Choroid plexus epithelial cell (primary cell): ENCODE results near the gene CD58.
A peak's percentile ranks its signal among the peaks of the same experiment; 100 is the strongest.

Experiments used
- DNase-seq: peaks from one replicate; pipeline ENCODE4 v3.0.0-alpha.2; 2010; ENCODE audit warnings: low read depth
- H3K4me3 ChIP-seq: 2 replicates; pipeline ENCODE4 v1.5.1; 2011; ENCODE audit warnings: low read depth, mild to moderate bottlenecking, control low read depth, low read length, moderate library complexity
- CTCF ChIP-seq: conservative IDR thresholded peaks from 2 replicates; pipeline ENCODE4 v1.5.1; 2011; ENCODE audit warnings: low read depth, mild to moderate bottlenecking, control low read depth, inconsistent platforms, low read length, moderate library complexity

CD58 gene

DNA sequence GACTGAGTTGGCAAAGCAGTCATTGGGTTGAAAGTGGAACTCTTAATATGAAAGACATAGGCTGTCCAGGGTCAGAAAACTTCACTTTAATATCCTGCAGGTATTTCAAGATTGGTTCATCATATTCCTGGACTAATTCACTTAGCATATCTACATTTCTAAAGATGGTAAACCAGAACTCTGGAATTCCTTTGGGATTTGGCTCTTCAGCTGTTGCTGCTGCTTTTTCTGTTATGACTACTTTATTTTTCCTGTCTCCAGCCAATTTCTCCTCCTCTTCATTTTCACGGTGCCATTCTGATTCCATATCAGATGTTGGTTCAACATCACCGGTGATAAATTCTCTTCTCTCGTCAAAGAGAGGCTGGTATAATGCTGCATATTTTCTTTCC lies 37.4 kb downstream of the CD58 start:
- no peak for DNase-seq
- H3K4me3 ChIP-seq: no peak overlapping the region
- no peak for TF ChIP-seq CTCF

- no peak for DNase-seq
- H3K4me3 ChIP-seq: no peak overlapping the region
- no peak for TF ChIP-seq CTCF
Measured at GRCh38 chr1:116532671-116533428, 38.0 kb downstream of the CD58 start.

DNA sequence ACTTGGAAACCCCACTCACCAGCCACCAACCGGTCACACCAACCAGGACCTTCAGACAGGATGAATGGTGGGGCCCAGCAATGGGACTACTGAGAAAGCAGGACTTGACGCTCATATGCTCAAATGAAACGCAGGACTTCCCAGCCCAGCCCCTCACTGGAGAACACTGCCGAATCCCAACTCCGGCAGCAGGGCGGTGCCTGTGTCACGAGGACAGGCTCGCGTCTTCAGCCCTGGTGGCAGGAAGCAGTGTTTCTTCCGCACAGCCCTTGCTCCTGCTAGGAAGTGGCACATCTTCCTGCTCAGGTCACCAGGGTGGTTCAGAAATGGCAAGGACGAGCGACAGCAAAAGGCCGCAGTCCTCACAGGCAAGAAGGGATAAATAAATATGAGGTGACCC lies 38.9 kb downstream of the CD58 start:
- no peak overlapping the region for H3K4me3 ChIP-seq
- DNase-seq: no peak
- TF ChIP-seq CTCF: no peak

GRCh38 chr1:116529681-116530080 lies 41.1 kb downstream of the CD58 start:
- TF ChIP-seq CTCF: no peak
- no peak for DNase-seq

DNA sequence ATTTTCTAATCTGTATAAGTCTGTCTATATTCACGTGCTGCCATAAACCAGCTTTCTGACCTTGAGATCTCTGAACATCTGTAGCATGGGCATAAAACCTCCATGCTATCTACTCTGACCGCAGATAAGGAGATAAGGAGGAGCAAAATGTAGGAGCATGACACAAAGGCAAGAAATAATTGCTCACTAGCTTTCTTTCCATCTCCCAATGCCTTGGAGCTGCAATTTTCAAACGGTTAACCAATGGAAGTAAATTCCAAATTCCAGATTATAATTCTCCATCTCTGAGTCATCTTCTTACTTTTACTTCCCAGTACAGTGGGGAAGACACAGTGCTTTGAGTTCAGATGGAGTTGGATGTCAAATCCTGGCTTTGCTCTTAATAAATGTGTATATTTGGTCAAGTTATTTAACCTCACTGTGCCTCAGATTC lies 41.6 kb downstream of the CD58 start:
- no peak for TF ChIP-seq CTCF
- peak; percentile 19 for DNase-seq
- no peak overlapping the region for H3K4me3 ChIP-seq

More at GRCh38 chr1:116529681-116530080, 41.1 kb downstream of the CD58 start:
- no peak overlapping the region for H3K4me3 ChIP-seq

DNA sequence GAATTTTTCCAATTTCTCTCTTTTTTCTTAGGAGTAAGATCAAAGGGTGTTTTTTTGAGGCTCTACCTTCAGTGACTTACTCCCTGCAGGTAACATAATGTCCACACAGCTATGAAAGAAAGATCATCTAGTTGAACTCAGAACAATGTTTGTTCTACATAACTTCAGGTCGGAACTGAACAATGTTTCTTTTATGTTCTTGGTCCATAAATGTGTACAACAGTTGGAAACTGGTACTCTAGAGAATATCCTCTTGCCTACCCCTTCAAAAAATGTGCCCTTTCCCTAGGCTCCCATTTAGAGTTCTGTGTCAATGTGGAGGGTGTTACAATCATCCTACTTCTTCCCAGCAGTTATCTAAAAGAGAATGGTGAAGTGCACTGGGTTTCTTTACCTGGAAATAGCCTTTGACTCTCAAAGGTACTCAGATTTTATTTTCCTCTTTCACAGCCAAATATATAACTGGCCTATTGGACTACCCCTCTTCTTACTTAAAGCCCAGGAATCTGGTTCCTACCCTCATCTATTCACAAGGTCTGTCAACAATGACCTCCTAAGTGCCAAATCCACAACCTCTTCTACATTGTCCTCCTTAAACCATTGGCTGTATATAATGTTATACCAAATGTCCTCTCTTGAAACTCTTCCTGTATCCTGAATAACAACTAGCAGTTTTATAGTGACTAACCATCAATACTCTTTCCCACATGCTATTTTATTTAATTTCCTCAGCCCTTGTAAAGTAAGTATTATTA lies 42.3 kb downstream of the CD58 start:
- H3K4me3 ChIP-seq: no peak overlapping the region
- TF ChIP-seq CTCF: no peak
- DNase-seq: no peak
